ENCODE measurements around the gene EDC4. TPM values are rescaled to one million over a fixed set of nuclear protein-coding genes. Genes with fewer than 3 reads are reported as not detected.

EDC4 gene
- total and polyA plus RNA-seq, 9 of the 15 experiments (the other 6 are each of a cell fraction or from before 2014, with no cell fraction given) = 1.1 to 131 (median 74.0) TPM

- TF ChIP-seq CBFB (CRISPR knock-in tag; IDR thresholded peaks at IDR 0.05) (peak; percentile 97), L3MBTL2 (IDR thresholded peaks at IDR 0.05) (peak; percentile 89), RBM17 (IDR thresholded peaks at IDR 0.05; ENCODE audit: borderline replicate concordance, low read depth, low read length) (no peak), KAT8 (IDR thresholded peaks at IDR 0.05; ENCODE audit: low read depth) (no peak), GABPA (tag; conservative IDR thresholded peaks at IDR 0.05; ENCODE audit: low read depth) (peak; percentile 51; the same call in 1 of the 2 replicates), NFIX (CRISPR knock-in tag; IDR thresholded peaks at IDR 0.05; ENCODE audit: low read depth) (no peak), NFE2 (IDR thresholded peaks at IDR 0.05; ENCODE audit: low read depth) (peak; percentile 10; the same call in 1 of the 2 replicates), BCOR (IDR thresholded peaks at IDR 0.05) (no peak), POLR2AphosphoS5 (IDR thresholded peaks at IDR 0.05; ENCODE audit: control insufficient read depth, insufficient read depth, low read depth, low read length) (peak; percentile 66; the same call in 1 of the 2 replicates), ZNF3 (CRISPR knock-in tag; IDR thresholded peaks at IDR 0.05) (no peak)
- TF ChIP-seq, protein P1, sequence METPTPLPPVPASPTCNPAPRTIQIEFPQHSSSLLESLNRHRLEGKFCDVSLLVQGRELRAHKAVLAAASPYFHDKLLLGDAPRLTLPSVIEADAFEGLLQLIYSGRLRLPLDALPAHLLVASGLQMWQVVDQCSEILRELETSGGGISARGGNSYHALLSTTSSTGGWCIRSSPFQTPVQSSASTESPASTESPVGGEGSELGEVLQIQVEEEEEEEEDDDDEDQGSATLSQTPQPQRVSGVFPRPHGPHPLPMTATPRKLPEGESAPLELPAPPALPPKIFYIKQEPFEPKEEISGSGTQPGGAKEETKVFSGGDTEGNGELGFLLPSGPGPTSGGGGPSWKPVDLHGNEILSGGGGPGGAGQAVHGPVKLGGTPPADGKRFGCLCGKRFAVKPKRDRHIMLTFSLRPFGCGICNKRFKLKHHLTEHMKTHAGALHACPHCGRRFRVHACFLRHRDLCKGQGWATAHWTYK (CRISPR knock-in tag; IDR thresholded peaks at IDR 0.05) = no peak
- TF ChIP-seq, protein P2, sequence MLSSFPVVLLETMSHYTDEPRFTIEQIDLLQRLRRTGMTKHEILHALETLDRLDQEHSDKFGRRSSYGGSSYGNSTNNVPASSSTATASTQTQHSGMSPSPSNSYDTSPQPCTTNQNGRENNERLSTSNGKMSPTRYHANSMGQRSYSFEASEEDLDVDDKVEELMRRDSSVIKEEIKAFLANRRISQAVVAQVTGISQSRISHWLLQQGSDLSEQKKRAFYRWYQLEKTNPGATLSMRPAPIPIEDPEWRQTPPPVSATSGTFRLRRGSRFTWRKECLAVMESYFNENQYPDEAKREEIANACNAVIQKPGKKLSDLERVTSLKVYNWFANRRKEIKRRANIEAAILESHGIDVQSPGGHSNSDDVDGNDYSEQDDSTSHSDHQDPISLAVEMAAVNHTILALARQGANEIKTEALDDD (IDR thresholded peaks at IDR 0.05) = peak; percentile 70; the same call in 1 of the 2 replicates
- TF ChIP-seq, protein P3, sequence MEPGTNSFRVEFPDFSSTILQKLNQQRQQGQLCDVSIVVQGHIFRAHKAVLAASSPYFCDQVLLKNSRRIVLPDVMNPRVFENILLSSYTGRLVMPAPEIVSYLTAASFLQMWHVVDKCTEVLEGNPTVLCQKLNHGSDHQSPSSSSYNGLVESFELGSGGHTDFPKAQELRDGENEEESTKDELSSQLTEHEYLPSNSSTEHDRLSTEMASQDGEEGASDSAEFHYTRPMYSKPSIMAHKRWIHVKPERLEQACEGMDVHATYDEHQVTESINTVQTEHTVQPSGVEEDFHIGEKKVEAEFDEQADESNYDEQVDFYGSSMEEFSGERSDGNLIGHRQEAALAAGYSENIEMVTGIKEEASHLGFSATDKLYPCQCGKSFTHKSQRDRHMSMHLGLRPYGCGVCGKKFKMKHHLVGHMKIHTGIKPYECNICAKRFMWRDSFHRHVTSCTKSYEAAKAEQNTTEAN (CRISPR knock-in tag; IDR thresholded peaks at IDR 0.05) = no peak
These were observed 39.2 kb upstream of the EDC4 start (continued) for GRCh38 chr16:67833415-67834241.
